KMS-11 (cell line): ENCODE measurements around the gene OR8J1.

ENCODE experiments used
- H2AFZ ChIP-seq: fragments of 200-600 bp; sonication (generic); 2 replicates; pipeline ENCODE4 v1.6.1; 2016; ENCODE audit warnings: antibody characterized with exemption, mixed run types, low read depth
- H3K27ac ChIP-seq: fragments of 200-600 bp; sonication (generic); 2 replicates; pipeline ENCODE4 v1.6.1; 2016; ENCODE audit warnings: mild to moderate bottlenecking, mixed run types
- H3K27me3 ChIP-seq: fragments of 200-600 bp; sonication (generic); 2 replicates; pipeline ENCODE4 v1.6.1; 2017; ENCODE audit warnings: mild to moderate bottlenecking, low read depth, mixed run types, moderate library complexity; ENCODE audit not compliant: insufficient read depth
- H3K36me3 ChIP-seq: fragments of 200-600 bp; sonication (generic); 2 replicates; pipeline ENCODE4 v1.6.1; 2017; ENCODE audit warnings: mild to moderate bottlenecking, mixed run types; ENCODE audit not compliant: insufficient read depth
- H3K4me1 ChIP-seq: fragments of 200-600 bp; sonication (generic); 2 replicates; pipeline ENCODE4 v1.6.1; 2016; ENCODE audit warnings: mild to moderate bottlenecking, low read depth, mixed run types; ENCODE audit not compliant: poor library complexity, severe bottlenecking
- H3K4me2 ChIP-seq: fragments of 200-600 bp; sonication (generic); 2 replicates; pipeline ENCODE4 v1.7.0; 2016; ENCODE audit warnings: mild to moderate bottlenecking, mixed run types
- H3K4me3 ChIP-seq: fragments of 200-600 bp; sonication (generic); IDR thresholded peaks from 2 replicates; pipeline ENCODE4 v1.6.1; 2017; ENCODE audit warnings: low read depth, low read length, mixed read lengths; ENCODE audit not compliant: insufficient read depth
- H3K79me2 ChIP-seq: fragments of 200-600 bp; sonication (generic); 2 replicates; pipeline ENCODE4 v1.6.1; 2016; ENCODE audit warnings: low read depth, mixed run types; ENCODE audit not compliant: insufficient read depth
- H3K9ac ChIP-seq: fragments of 200-600 bp; sonication (generic); 2 replicates; pipeline ENCODE4 v1.6.1; 2016; ENCODE audit warnings: mild to moderate bottlenecking, mixed run types
- H4K20me1 ChIP-seq: fragments of 200-600 bp; sonication (generic); 2 replicates; pipeline ENCODE4 v1.6.1; 2016; ENCODE audit warnings: mild to moderate bottlenecking, mixed run types; ENCODE audit not compliant: insufficient read depth
- TF ChIP-seq, protein P1 (sequence below): fragments of 200-600 bp; sonication (generic); conservative IDR thresholded peaks from 2 replicates; pipeline ENCODE4 v1.6.1; 2017; ENCODE audit warnings: low read depth, mild to moderate bottlenecking, antibody characterized with exemption, low read length, moderate library complexity, mixed read lengths

OR8J1 gene

DNA sequence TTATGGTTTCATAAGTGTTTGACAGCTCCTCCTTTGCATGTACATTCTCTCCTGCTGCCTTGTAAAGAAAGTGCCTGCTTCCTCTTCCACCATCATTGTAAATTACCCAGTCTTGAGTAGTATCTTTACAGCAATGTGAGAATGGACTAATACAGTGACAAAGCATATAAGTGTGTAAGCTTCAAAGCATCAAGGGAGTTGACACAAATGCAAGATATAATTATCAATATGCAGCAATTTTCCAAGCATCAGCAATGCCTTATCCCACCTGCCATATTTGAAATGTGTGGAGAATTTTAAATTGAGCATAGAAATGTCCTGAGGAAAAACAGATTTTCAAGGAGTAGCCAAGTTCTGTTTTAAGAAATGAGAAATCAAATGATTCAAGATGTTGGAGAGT lies 56.7 kb downstream of the OR8J1 start:
- no peaks in the 10 kb centered on the region for H3K79me2 ChIP-seq
- no peaks in the 10 kb centered on the region for H3K36me3 ChIP-seq
- TF ChIP-seq, protein P1, sequence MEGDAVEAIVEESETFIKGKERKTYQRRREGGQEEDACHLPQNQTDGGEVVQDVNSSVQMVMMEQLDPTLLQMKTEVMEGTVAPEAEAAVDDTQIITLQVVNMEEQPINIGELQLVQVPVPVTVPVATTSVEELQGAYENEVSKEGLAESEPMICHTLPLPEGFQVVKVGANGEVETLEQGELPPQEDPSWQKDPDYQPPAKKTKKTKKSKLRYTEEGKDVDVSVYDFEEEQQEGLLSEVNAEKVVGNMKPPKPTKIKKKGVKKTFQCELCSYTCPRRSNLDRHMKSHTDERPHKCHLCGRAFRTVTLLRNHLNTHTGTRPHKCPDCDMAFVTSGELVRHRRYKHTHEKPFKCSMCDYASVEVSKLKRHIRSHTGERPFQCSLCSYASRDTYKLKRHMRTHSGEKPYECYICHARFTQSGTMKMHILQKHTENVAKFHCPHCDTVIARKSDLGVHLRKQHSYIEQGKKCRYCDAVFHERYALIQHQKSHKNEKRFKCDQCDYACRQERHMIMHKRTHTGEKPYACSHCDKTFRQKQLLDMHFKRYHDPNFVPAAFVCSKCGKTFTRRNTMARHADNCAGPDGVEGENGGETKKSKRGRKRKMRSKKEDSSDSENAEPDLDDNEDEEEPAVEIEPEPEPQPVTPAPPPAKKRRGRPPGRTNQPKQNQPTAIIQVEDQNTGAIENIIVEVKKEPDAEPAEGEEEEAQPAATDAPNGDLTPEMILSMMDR: no peak
- H4K20me1 ChIP-seq: no peaks in the 10 kb centered on the region
- no peak overlapping the region for H3K4me2 ChIP-seq
- no peaks in the 10 kb centered on the region for H3K4me1 ChIP-seq
- no peak overlapping the region for H3K9ac ChIP-seq
- no peak overlapping the region for H2AFZ ChIP-seq
- H3K4me3 ChIP-seq: no peak overlapping the region
- no peaks in the 10 kb centered on the region for H3K27me3 ChIP-seq
- no peak overlapping the region for H3K27ac ChIP-seq
